GM21717 (cell line): ENCODE data around the gene FAM219A.
"Not testable (repeated sequence)": the region's sequence is repeated elsewhere in the genome, so short reads cannot be mapped to it uniquely, and the experiment has no call there.

Experiments
- ATAC-seq: cut with Tn5 transposase; IDR thresholded peaks from one replicate; pipeline ENCODE4 v1.9.1; 2021; ENCODE audit warnings: mild to moderate bottlenecking, moderate library complexity; ENCODE audit not compliant: unreplicated experiment

The FAM219A gene

DNA sequence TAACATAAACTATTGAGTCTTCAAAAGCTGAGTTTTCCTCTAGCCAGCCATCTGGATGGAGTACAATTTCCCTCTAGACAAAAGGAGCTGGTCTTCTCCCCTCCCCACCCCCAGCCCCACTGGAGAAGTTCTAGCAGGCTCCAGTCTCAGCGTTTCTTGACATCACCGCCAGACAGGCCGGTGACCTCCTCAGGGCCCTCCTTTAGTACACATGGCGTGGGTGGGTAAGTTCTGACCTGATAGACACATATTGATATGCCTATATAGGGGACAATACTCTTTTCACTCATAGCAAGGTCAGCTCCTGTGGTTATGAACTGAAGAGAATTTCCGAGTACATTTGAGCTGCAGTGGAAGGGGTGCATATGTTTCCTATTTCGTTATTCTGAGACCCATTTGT, 27.5 kb upstream of the FAM219A start:
- ATAC-seq = no peak

DNA sequence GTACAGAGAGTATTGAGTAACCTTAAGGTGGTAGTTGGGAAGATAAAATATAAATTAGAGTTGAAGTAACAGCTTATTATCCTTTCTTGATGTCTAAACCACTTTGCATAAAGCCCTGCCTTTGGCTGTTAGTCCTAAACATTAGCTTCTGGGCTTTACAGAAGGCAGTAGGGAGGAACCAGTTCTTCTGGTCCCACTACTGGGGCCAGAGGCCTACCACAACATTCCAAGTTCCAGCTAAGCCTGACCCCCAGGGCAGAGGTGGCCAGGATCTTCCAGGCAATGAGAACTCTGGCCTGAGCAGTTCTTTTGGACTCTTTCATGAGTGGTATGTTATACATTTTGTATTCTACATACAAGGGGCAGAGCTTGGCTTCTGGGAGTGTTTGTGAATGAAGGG, 26.3 kb upstream of the FAM219A start:
- no peak for ATAC-seq

DNA sequence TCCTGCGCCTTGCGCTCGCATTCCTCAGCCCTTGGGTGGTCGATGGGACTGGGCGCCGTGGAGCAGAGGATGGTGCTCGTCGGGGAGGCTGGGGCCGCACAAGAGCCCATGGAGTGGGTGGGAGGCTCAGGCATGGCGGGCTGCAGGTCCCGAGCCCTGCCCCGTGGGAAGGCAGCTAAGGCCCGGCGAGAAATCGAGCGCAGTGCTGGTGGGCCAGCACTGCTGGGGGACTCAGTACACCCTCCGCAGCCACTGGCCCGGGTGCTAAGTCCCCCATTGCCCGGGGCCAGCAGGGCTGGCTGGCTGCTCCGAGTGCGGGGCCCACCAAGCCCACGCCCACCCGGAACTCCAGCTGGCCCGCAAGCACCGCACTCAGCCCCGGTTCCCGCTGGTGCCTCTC, 24.4 kb upstream of the FAM219A start:
- ATAC-seq = not testable (repeated sequence)

DNA sequence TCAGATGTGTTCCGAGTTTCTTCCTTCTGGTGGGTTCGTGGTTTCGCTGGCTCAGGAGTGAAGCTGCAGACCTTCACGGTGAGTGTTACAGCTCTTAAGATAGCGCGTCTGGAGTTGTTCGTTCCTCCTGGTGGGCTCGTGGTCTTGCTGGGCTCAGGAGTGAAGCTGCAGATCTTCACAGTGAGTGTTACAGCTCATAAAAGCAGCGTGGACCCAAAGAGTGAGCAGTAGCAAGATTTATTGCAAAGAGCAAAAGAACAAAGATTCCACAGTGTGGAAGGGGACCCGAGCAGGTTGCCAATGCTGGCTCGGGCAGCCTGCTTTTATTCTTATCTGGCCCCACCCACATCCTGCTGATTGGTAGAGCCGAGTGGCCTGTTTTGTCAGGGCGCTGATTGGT, 23.2 kb upstream of the FAM219A start:
- not testable (repeated sequence) for ATAC-seq

DNA sequence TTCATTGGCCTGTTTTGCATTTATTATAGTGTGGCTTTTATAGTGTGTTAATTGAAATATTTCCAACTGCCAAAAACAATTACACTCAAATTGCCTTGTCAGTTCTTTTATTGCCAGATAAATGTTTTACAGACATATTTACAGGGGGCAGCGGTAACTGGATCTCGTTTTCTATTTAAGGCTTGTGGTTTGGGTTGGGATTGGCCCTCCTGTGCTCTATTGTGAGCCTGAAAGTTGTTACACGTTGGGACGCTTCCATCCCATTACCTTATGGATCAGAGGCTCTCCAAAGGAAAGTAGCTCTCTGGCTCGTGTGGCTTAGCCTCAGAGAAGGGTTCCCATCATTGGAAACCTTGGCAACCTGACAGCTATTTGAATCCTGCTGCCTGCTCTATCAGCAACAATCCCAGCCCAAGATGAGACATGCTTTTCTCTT, 21.1 kb upstream of the FAM219A start:
- no peak for ATAC-seq

DNA sequence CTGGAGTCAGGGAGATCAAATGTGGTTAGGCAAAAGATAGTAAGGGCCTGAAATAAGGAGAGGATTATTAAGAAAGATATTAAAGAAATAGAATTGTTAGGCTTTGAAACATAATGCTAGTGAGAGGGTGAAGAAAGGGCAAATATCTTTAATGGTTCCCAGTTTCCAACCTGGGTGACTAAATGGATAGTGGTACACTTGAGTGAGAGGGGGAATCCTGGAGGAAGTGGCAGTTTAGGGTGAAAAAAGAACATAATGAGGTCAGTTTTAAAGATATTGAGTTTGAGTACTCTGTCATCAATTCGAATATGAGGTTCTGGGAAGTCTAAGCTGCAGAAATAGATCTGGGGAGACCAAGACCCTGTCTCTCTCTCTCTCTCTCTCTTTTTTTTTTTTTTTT, 19.2 kb upstream of the FAM219A start:
- ATAC-seq = no peak

DNA sequence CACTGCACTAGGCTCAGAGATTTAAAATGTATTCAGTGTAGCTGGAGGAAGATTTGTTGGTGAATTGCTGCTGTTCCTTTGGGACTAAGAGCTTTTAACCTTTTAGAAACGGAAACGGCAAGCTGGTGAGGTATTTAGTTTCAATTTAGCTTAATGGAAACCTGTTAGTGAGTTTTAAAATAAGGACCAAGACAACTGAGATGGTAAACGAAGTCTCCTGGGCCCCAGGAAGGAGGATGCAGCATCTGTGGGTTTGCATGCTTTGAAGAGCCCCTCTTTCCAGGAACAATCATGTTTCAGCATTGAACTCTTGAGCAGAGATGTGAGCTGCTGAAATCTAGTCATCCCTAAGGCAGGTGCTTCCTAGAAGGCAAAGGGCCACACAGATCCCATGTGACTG, 16.7 kb upstream of the FAM219A start:
- no peak for ATAC-seq

DNA sequence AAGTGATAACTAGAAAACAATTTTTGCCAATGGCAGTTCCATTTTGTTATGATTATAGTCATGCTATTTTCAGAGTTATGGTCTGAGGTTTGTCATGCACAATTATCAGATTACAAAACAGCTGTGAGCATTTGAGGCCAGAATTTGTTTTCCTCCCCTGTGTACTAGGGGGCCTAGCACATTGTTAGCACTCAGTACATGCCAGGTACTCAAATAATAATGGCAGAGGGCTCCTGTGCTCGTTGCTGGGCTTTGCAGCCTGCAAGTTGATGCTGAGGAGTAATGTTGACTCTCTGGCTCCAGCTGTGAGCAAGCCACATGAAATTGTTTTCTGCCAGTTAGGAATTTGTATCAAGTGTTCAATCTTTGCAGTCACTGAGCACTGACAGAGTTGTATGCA, 7.1 kb upstream of the FAM219A start:
- no peak for ATAC-seq

DNA sequence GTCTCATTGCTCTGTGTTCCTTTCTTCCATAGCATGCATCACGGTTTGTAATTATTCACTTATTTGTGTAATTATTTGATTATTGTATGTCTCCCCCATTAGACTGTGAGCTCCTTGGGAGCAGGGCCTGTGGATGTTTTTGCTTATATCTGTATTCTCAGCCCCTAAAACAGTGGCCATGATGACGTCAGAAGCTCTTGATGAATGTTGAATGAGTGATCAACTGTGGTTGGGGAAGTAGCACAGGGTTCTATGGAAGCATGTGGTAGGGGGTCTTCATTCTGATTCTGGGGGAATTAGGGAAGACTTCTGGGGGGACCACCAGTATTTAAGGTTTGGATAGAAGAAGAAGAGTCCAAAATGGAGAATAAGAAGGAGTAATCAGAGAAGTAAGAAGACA, 6.2 kb upstream of the FAM219A start:
- ATAC-seq = no peak

DNA sequence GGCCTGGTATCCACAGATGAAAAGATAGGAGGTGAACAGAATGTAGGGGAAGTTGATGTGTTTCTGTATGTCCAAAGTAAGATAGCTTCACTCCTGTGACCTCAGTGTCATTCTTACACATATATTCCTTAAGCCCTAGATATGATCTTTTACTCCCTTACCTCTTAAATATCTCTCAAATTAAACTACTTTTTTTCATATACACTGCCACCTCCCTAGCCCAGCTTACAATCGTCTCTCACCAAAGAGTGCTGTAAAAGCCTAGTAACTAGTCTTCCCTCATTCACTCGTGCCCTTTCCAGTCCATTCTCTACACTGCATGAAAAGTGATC, 5.5 kb upstream of the FAM219A start:
- ATAC-seq = no peak

DNA sequence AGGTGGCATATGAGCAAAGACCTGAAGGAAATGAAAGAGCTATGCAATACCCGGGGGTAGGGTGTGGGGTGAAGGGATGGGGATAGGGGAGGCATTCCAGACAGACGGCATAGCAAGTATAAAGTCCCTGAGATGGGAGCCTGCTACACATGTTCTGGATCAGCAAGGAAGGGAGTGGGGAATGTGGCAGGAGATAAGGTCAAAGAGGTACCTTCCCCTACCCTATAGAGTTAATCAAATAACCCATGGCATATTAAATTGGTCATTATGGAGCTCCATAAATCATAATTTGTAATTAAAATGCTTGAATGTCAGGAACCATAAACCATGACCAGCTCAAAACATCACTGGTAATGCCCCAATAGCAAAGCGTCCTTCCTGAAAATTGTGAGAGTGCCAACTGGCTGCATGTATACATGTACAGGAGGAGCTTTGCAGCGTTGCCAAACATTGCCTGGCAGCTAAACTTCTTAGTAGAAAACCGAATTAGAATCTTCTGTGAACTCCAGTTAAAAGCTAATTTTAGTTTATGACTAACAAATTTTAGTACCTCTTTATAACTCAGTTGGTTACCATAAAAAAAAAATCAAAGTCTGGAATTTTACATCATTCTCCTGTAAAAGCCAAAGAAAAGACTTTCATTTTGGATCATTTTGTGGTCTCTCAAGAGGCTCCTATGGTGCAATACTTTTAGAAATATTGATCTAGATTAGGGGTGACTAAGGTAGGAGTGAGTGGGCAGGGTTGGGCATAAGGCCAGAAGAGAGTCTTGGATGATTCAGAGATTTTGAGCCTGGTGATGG, 4.9 kb upstream of the FAM219A start:
- no peak for ATAC-seq

DNA sequence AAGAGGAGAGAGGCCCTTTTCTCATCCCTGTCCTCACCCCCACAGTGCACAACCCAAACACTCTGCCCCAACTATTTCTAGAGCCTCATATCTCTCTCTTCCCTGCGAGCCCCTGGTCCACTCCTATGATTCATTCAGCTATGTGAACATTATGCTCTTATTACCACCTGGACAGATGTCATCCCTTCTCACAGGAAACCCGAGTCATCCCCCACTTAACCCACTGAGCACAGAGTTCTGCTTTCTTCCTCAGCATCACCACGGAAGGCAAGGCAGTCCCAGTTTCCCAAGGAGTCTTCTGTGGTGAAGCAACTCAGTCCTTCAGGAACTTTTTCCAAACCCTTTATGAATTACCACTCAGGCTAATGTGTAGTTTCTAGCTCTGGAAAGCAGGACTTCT, 1.6 kb upstream of the FAM219A start:
- no peak for ATAC-seq

DNA sequence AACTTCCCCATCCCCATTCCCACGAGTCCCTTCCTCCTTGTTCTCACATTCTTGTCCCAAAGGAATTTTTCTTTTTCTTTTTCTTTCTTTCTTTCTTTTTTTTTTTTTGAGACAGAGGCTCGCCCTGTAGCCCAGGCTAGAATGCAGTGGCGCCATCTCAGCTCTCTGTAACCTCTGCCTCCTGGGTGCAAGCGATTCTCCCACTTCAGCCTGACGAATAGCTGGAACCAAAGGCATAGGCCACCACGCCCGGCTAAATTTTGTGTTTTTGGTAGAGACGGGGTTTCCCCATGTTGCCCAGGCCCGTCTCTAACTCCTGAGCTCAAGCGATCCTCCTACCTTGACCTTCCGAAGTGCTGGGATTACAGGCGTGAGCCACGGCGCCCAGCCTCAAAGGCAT, 986 bp upstream of the FAM219A start:
- ATAC-seq = no peak

DNA sequence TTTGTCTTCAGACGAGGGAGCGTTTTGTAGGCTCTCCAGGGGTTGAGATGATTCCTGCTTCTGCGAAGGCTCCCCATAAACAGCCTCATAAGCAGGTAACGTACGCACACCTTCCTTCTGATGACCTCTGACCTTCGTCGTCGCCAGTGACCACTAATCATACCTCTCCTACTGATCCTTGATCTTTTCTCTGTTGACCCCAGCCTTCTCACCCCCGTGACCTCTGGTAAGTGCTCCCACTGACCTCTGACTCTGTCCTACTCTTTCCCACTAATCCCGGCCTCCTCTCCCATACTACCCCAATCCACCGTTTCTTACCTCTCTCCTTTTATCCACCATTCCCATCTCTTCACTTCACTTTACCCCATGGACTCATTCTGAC, 580 bp upstream of the FAM219A start:
- no peak for ATAC-seq

DNA sequence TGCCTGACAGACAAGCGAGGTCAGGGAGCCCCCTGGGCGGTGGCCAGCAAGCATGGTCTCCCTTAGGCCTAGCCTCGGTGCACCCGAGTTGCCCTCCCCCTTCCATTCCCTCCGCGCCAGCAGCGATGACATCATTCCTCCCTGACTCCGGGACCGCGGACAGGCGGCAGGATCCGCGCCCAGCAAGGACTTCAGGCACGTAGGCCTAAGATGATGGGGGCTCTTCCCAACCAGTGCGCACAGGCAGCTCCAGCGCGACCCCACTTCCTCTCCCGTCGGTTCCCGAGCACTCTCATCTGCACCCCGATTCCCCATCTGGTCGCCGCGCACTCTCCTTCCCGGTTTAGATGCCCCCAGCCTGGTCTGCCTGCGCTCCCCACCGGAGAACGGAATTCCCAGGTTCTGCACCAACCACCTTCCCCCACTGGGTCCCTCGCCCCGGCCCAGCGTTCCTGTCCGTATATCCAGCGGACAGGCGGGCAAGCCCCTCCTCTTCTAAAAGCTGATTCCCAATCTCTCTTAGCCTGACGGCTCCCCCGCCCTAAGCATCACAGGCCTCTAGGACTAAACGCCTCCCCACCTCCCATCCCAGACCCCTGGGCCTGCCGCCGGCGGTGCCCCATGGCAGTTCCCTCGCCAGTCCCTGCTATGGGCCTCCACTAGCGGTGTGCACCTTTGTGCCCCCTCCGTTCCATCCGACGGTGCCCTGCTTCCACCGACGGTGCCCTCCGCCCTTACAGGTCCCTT, 931 bp downstream of the FAM219A start:
- ATAC-seq = no peak

DNA sequence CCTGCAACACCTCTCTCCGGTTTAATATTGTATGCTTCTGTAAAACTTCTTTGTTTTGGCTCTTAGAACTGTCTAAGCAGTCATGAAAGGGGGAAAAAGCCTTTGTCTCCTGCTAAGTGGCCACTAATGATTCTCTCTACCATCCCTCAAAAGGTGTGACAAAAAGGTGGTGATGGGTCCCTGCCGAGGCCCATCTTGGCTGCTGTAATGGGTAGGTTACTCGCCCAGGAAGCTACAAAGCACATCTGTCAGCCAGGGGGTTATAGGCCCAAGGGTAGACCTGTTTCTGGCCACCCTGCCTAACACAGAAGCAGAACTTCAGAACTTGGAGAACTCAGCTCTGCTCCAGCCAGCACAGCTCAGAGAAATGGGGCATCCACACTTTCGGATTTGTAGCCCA, 1.6 kb downstream of the FAM219A start:
- ATAC-seq = no peak

DNA sequence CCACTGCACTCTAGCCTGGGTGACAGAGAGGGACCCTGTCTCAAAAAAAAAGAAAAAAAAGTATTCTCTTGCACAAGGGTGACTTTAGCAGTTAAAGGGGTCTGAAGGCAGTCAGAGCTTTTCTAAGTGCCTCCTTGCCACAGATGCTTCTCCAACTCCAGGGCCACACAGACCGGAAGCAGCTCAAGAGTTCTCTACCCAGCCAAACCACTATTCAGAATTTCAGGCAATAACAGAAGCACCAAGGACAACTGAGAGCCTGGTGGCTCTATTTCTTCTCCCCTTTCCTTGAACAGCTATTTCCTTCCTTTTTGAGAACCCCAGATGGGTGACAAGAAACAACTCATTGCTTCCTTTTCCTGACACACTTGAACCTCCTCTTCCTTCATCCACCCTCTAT, 2.2 kb downstream of the FAM219A start:
- no peak for ATAC-seq

DNA sequence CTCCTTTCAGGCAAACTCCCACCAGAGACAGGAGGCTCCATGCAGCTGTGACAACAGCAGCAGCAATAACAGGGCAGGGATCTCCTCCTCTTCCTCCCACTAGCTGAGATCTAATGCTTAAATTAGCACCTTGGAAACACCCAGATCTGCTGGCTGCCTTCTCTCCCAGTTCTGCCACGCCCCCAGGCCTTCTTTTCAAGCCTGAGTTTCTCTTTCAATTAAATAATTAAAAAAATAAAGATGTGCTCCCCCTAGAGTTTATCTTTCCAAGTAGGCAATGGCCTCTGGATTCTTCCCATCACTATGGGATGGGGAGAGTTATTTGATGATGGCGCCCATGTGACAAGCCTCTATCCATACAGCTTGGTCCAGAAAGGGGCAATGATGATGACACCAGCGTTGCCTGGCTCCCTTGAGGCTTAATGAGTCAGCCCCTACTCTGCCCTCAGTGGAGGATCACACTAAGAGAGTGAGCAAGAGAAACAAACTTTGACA, 3.8 kb downstream of the FAM219A start:
- no peak for ATAC-seq

DNA sequence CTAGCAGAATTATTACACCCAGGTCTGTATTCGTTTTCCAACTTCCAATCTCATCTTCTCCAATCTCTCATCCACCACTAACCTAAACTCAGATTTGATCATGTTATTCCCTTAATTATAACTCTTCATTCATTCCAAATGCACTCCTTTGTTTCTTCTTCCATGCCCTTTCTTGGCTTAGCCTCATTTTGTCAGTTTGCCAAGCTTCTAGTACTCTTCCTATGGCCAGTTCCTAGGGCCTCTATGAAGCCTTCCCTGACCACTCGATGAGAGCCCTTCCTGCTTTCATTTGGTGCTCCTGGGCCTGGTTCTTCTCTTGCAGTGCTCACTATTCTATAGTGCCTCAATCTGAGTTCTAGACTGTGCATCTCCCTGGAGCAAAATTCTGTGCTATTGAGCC, 5.8 kb downstream of the FAM219A start:
- ATAC-seq = no peak

DNA sequence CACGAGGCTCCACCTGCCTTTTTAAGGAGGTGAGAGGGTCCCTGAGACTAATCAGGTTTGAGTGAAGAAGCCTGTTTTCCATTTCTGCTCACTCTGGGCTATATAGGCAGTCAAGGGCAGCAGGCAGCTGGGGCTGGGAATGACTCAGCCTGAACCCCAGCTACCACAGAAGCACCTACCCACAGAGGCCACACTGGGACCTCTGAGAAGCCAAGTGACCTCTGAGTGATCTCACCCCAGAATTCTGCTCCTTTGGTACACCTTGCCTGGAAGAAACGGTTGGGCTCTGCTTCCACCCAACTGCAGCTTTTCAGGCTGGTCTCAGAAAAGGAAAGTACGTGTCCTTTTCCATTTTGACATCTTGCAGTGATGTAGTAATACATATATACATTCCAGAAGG, 6.8 kb downstream of the FAM219A start:
- no peak for ATAC-seq

DNA sequence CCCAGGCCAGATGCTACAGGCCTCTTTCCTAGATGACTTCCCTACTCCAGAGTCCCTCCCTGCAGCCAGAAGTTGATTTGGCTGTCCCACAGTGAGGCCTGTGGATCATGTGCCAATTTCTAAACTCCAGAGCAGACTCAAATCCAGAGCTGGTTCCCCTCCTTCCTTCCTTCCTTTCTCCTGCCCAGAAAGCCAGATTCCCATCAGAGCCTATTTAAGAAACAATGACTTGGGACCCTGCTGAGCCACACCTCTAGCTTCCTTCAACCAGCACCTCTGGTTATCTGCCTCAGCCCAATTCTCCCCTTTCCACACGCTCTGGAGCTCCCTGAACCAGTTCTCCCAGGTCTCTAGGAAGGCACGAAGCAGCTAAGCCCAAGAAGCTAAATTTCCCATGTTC, 7.2 kb downstream of the FAM219A start:
- ATAC-seq = no peak

DNA sequence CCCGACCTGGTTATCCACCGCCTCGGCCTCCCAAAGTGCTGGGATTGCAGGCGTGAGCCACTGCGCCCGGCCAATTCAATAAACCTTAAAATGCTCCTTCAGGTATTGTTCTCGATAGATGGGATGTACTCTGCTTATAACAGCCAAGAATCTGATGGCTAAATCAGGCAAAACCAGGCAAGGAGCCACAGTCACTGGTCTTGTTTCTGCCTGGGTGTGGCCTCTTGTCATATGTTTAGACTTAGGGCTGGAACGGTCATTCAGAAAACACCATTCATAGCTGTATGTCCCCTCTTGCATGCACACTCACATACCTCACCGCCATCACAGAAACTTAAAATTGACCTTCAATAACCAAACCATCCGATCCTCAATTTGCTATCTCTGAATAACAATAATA, 7.7 kb downstream of the FAM219A start:
- ATAC-seq = no peak

DNA sequence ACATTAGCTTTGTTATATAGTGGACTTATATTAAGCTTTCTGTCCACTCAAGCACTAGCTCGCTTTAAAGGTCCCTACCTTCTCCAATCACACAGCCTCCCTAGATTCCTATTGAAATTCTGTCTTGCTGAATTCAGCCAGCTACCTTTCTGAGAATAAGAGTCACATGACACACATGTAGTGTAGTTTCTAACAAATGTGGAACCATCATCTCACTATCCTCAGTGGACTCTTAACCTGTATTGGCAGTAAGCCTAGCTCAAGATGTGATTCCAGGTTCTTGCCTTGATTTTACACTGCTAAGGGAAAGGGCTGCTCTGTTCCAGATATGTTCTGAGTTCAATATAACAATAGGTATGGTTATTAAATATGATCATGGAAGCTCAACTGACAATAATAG, 11.4 kb downstream of the FAM219A start:
- ATAC-seq = no peak
